Measurements from ENCODE around the gene ABCA4.
"Not testable (repeated sequence)": the region's sequence is repeated elsewhere in the genome, so short reads cannot be mapped to it uniquely, and the experiment has no call there.

Gene ABCA4

DNA sequence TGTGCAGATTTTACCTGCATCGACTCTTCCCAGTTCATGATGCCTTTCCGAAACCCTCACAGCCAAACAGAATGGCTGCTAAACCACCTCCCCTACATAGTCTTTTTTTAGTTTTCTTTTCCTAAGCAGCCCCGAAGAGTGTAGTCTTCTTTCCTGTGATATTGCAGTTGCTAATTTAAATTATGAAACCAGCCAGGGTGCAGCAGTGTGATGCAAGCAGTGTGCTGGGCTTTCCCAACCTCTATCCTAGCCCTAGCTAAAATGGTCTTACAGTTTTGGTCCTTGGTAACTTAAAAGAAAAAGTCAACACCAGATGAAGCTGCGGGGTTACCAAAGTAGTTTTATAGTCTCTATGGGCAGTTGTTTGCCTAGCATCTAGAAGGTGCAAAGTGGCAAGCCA, 129.7 kb downstream of the ABCA4 start:
- H3K9me3 ChIP-seq: no peaks in the 10 kb centered on the region
- H3K36me3 ChIP-seq: no peaks in the 10 kb centered on the region
- H3K27me3 ChIP-seq: no peaks in the 10 kb centered on the region
- H3K27ac ChIP-seq: peak overlapping the region; percentile 79
- H3K4me1 ChIP-seq (ENCODE audit: control insufficient read depth in 1 of 2, insufficient read depth in 1 of 2, low read depth in 1 of 2, low read length in 1 of 2): peaks cover 53 to 61% of the 10 kb centered on the region in 2 experiments
- H3K4me3 ChIP-seq (ENCODE audit: low read depth in 1 of 2, low read length in 1 of 2): peak overlapping the region; percentile 15 to 29
- no peak for TF ChIP-seq CTCF (IDR thresholded peaks at IDR 0.05)

DNA sequence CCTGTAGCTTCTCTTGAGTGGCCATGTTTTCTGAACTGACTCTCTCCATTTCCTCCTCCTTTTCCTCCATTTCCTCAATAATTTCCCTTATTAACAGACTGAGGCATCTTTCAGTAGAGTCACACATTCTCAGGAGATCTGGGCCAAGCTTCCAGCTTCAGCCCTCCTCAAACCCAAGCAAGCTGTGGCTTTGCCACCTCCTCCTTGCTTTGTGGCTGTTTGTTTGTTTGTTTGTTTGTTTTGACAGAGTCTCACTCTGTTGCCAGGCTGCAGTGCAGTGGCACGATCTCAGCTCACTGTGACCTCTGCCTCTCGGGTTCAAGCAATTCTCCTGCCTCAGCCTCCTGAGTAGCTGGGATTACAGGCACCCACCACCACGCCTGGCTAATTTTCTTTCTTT, 130.5 kb downstream of the ABCA4 start:
- H3K27ac ChIP-seq: peak overlapping the region; percentile 79

GRCh38 chr1:93990010-93990409, 130.9 kb downstream of the ABCA4 start:
- no peaks in the 10 kb centered on the region for H3K9me3 ChIP-seq
- no peaks in the 10 kb centered on the region for H3K36me3 ChIP-seq
- peak overlapping the region; percentile 4 to 15 for H3K4me3 ChIP-seq (ENCODE audit: low read depth in 1 of 2, low read length in 1 of 2)
- H3K27ac ChIP-seq: peak overlapping the region; percentile 79
- no peak for TF ChIP-seq CTCF (IDR thresholded peaks at IDR 0.05)
- no peaks in the 10 kb centered on the region for H3K27me3 ChIP-seq
- H3K4me1 ChIP-seq (ENCODE audit: control insufficient read depth in 1 of 2, insufficient read depth in 1 of 2, low read depth in 1 of 2, low read length in 1 of 2): peaks cover 53 to 61% of the 10 kb centered on the region in 2 experiments

More for the DNA sequence above, 130.5 kb downstream of the ABCA4 start:
- not testable (repeated sequence) for H3K9me3 ChIP-seq, H3K27me3 ChIP-seq, H3K36me3 ChIP-seq
- H3K4me3 ChIP-seq (ENCODE audit: low read depth in 1 of 2, low read length in 1 of 2): peak overlapping the region; percentile 4 to 15
- peaks cover 53 to 61% of the 10 kb centered on the region in 2 experiments for H3K4me1 ChIP-seq (ENCODE audit: control insufficient read depth in 1 of 2, insufficient read depth in 1 of 2, low read depth in 1 of 2, low read length in 1 of 2)

- H3K27me3 ChIP-seq: no peaks in the 10 kb centered on the region
Observed at GRCh38 chr1:93989601-93990000, 131.3 kb downstream of the ABCA4 start.

DNA sequence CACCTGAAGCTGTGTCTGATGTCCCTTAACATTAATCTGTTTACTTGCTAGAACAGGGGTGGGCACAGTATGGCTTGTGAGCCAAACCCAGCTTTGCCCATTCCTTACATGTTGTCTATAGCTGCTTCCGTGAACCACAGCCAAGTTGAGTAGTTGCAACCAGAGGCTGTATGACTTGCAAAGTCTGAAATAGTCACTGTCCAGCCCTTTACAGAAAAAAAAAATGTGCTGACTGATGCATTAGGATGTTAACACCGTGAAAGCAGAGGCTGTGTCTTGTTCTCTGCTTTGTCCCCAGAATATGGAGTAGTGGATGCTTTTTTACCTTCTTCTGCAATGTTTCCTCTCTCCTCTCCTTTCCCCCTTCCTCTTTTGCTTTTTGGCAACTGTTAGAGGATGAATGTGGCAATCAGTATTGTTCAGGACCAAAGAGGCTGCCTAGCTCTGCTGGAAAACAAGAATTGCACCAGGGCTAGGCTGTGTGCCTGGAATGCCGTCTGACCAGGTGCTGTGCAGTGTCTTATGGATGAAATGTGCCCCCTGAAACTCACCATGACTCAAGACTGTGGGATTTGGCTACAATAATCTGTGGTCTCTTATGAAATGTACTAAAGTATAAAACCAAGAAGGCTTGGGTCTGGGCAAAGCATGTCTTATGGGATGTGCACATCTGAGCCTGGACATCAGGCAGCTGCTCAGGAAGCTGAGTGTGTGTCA, 132.2 kb downstream of the ABCA4 start:
- H3K27ac ChIP-seq: peak overlapping the region; percentile 79
- H3K4me3 ChIP-seq (ENCODE audit: low read depth in 1 of 2, low read length in 1 of 2): peak overlapping the region; percentile 15
- H3K9me3 ChIP-seq: no peaks in the 10 kb centered on the region
- H3K27me3 ChIP-seq: no peaks in the 10 kb centered on the region
- TF ChIP-seq CTCF (IDR thresholded peaks at IDR 0.05): no peak
- H3K36me3 ChIP-seq: no peaks in the 10 kb centered on the region
- H3K4me1 ChIP-seq (ENCODE audit: control insufficient read depth in 1 of 2, insufficient read depth in 1 of 2, low read depth in 1 of 2, low read length in 1 of 2): peaks cover 53 to 61% of the 10 kb centered on the region in 2 experiments

More at GRCh38 chr1:93989601-93990000, 131.3 kb downstream of the ABCA4 start:
- Histone ChIP-seq H3K4me1 (ENCODE audit: control insufficient read depth in 1 of 2, insufficient read depth in 1 of 2, low read depth in 1 of 2, low read length in 1 of 2) (peaks cover 53 to 61% of the 10 kb centered on the region in 2 experiments), H3K9me3 (no peaks in the 10 kb centered on the region), H3K27ac (peak overlapping the region; percentile 79), H3K36me3 (no peaks in the 10 kb centered on the region), H3K4me3 (ENCODE audit: low read depth in 1 of 2, low read length in 1 of 2) (peak overlapping the region; percentile 15)
- TF ChIP-seq CTCF (IDR thresholded peaks at IDR 0.05): no peak

DNA sequence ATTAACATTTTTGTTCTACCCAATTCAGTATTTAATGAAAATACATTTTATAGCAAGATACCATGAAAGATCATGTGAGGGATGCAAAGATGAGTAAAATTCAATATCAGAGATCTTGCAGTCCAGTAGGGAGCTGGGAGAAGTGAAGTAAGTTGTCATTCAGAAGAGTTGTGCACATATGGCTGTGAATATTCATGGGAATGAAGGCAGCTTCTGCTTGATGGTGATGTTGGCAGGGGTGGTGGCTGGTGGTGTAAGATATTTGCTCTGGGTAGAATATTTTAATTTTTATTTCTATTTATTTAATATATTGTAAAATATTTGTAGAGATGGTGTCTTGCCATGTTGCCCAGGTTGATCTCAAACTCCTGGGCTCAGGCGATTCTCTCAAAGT, 139.7 kb downstream of the ABCA4 start:
- Histone ChIP-seq H3K27ac (no peak overlapping the region), H3K36me3 (no peaks in the 10 kb centered on the region), H3K9me3 (no peaks in the 10 kb centered on the region), H3K4me1 (ENCODE audit: control insufficient read depth in 1 of 2, insufficient read depth in 1 of 2, low read depth in 1 of 2, low read length in 1 of 2) (no peaks in the 10 kb centered on the region), H3K4me3 (ENCODE audit: low read depth in 1 of 2, low read length in 1 of 2) (no peak overlapping the region), H3K27me3 (no peaks in the 10 kb centered on the region)
- TF ChIP-seq CTCF (IDR thresholded peaks at IDR 0.05): no peak

Measured in neutrophil (primary cell).